Central memory CD8-positive, alpha-beta T cell (primary cell): ENCODE results near the gene KLHDC8B.

ENCODE experiments used
- ATAC-seq: fragments of 150-1000 bp; cut with Tn5 transposase; replicated peaks from 2 replicates; pipeline ENCODE4 v1.10.0; 2022; ENCODE audit warnings: mild to moderate bottlenecking, moderate FRiP score, moderate number of reproducible peaks; ENCODE audit not compliant: poor library complexity, severe bottlenecking; ENCODE audit errors: extremely low read depth
- DNase-seq, 2 donors: peaks; one replicate each; pipeline ENCODE4 v3.0.0; 2021; ENCODE audit warnings: low spot score in 2 of 2
- H3K27ac Mint-ChIP-seq: one replicate; pipeline ENCODE4 v1.8.0; 2022; ENCODE audit warnings: low read depth, mild to moderate bottlenecking, moderate library complexity, mixed read lengths
- H3K27me3 Mint-ChIP-seq: one replicate; pipeline ENCODE4 v1.8.0; 2022; ENCODE audit warnings: mixed read lengths
- H3K36me3 Mint-ChIP-seq: one replicate; pipeline ENCODE4 v1.8.0; 2022; ENCODE audit warnings: mild to moderate bottlenecking, moderate library complexity, mixed read lengths; ENCODE audit not compliant: insufficient read depth
- H3K4me1 Mint-ChIP-seq: one replicate; pipeline ENCODE4 v1.8.0; 2022; ENCODE audit warnings: mixed read lengths
- H3K4me3 Mint-ChIP-seq: one replicate; pipeline ENCODE4 v1.8.0; 2022; ENCODE audit warnings: mild to moderate bottlenecking, moderate library complexity, mixed read lengths
- H3K9me3 Mint-ChIP-seq: one replicate; pipeline ENCODE4 v1.8.0; 2022; ENCODE audit warnings: mixed read lengths

Gene KLHDC8B

DNA sequence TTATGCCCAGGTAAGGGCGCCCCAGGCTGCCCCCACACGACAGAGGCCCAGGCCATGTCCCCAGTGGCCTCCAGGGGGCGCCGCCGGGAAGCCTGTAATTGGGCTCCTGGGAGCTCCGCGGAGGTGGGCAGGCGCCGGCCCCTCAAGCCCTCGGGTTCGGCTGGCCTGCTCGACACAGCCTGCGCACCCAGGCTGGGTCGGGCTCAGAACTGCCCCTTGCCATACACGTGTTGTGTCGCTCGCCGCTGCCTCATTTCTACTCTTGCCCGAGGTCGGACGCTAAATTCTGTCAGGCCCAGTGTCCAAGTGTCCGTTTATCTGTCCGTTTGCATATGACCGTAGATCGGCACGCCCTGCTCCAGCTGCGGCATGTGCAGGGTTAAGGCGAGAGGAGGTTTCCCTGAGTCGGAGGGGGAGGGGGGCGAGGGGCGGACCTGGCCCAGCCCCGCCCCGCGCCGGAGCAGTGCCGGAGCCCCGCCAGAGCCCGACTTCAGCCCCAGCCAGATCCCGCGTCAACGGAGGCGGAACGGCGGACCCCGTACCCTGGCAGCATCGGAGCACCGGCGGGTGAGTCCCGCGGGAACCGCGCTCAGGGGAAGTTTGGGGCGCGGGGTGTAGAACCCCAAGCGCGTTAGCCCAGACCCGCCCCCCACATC, at the start of gene KLHDC8B:
Gene KLHDC8B (plus strand): TSS at position 480 of the 656 bp plus-strand sequence. CDS start 1,172 bp downstream, outside the sequence.
- DNase-seq (peak; percentile 68 to 83), ATAC-seq (peak; percentile 81)
- Mint-ChIP-seq H3K27me3 (no peaks in the 10 kb centered on the region), H3K27ac (no peak within 1 kb of the TSS), H3K4me3 (peak within 1 kb of the TSS; percentile 78), H3K36me3 (peaks cover 6% of the 10 kb centered on the region), H3K4me1 (peaks cover 12% of the 10 kb centered on the region), H3K9me3 (no peaks in the 10 kb centered on the region)

GRCh38 chr3:49122022-49122421, 49.4 kb upstream of the KLHDC8B start:
- DNase-seq: no peak
- H3K36me3 Mint-ChIP-seq: peaks cover 24% of the 10 kb centered on the region

GRCh38 chr3:49122451-49122850, 48.9 kb upstream of the KLHDC8B start:
- Mint-ChIP-seq H3K9me3 (no peaks in the 10 kb centered on the region), H3K4me1 (peaks cover 20% of the 10 kb centered on the region), H3K27ac (no peak overlapping the region), H3K27me3 (no peaks in the 10 kb centered on the region), H3K36me3 (peaks cover 23% of the 10 kb centered on the region), H3K4me3 (no peak overlapping the region)
- no peak for ATAC-seq
- no peak for DNase-seq

More at GRCh38 chr3:49122022-49122421, 49.4 kb upstream of the KLHDC8B start:
- ATAC-seq: no peak
- peak overlapping the region; percentile 89 for H3K27ac Mint-ChIP-seq
- H3K27me3 Mint-ChIP-seq: no peaks in the 10 kb centered on the region
- H3K4me3 Mint-ChIP-seq: peak overlapping the region; percentile 81
- H3K4me1 Mint-ChIP-seq: peaks cover 20% of the 10 kb centered on the region
- H3K9me3 Mint-ChIP-seq: no peaks in the 10 kb centered on the region

DNA sequence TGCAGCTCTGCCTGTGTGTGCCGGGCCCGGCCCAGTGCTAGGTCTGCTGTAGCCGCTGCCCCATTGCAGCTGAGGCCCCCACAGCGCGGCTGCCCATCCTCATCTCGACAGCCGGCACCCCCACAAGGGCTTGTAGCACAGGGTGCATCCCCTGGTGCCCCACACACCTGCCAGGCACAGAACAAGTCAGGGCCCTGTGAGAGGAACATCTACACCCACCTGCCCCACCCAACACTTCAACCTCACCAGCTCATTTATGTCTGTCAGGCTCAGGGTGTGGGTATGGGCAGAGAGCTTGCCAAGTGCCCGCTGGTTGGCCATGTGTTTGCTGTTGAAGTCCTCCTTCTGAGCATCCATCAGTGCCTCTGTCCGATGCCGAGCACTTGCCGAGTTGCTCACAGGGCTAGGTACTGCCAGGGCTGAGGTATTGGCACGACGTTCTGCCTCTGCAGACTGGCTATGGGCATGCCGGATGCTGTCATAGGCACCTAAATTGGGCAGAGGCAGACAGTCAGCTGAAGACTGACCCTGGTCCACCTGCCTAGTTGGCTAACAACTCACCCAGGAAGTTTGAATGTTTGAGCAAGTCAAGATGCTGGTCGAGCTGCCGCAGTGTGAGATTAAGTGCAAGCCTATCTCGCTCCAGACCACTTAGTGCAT, 48.4 kb upstream of the KLHDC8B start:
- DNase-seq: no peak
- Mint-ChIP-seq H3K4me3 (no peak overlapping the region), H3K9me3 (no peaks in the 10 kb centered on the region), H3K27me3 (no peaks in the 10 kb centered on the region), H3K36me3 (peaks cover 19% of the 10 kb centered on the region), H3K4me1 (peaks cover 20% of the 10 kb centered on the region), H3K27ac (no peak overlapping the region)
- ATAC-seq: no peak

- ATAC-seq (no peak), DNase-seq (no peak)
- Mint-ChIP-seq H3K4me3 (no peak overlapping the region), H3K27ac (no peak overlapping the region), H3K36me3 (peaks cover 14% of the 10 kb centered on the region), H3K9me3 (no peaks in the 10 kb centered on the region), H3K27me3 (no peaks in the 10 kb centered on the region), H3K4me1 (peaks cover 20% of the 10 kb centered on the region)
Observed at GRCh38 chr3:49123687-49124086, 47.7 kb upstream of the KLHDC8B start.

- DNase-seq (no peak), ATAC-seq (no peak)
- H3K9me3 Mint-ChIP-seq: no peaks in the 10 kb centered on the region
- no peaks in the 10 kb centered on the region for H3K27me3 Mint-ChIP-seq
- H3K4me1 Mint-ChIP-seq: peaks cover 16% of the 10 kb centered on the region
- H3K27ac Mint-ChIP-seq: no peak overlapping the region
- H3K36me3 Mint-ChIP-seq: peaks cover 11% of the 10 kb centered on the region
- H3K4me3 Mint-ChIP-seq: no peak overlapping the region
Observed at GRCh38 chr3:49124203-49124602, 47.2 kb upstream of the KLHDC8B start.

DNA sequence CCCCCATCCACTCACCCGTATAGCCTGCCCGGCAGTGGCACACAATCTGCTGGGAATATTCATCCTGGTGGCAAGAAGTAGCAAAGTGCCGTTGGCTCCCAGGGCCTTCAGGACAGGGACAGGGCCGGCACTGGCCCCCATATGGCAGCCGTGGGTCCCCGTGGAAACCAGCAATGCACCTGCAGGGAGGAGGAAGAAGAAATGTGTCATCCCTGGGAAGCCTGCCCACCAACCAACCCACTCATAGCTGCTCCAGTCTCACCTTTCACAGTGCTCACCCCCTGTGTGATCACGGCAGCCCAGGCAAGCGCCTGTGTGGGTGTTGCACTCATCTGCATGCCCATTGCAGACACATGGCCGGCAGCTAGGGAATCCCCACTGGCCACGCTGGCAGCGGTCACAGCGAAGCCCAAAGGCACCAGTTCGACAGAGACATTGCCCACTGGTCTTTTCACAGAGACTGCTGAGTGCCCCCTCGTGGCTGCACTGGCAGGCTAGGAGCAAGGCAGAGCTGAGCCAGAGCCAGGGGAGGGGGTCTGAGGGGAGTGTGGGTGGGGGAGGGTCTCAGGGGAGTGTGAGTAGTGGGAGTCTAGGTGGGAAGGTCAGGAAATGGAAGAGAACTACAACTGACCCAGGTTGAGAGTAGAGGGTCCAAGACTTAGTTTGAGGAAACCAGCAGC, 46.3 kb upstream of the KLHDC8B start:
- no peak for ATAC-seq
- H3K36me3 Mint-ChIP-seq: peaks cover 3% of the 10 kb centered on the region
- no peak for DNase-seq
- H3K27me3 Mint-ChIP-seq: no peaks in the 10 kb centered on the region
- H3K27ac Mint-ChIP-seq: no peak overlapping the region
- no peaks in the 10 kb centered on the region for H3K9me3 Mint-ChIP-seq
- peaks cover 6% of the 10 kb centered on the region for H3K4me1 Mint-ChIP-seq
- no peak overlapping the region for H3K4me3 Mint-ChIP-seq

GRCh38 chr3:49131040-49131439, 40.4 kb upstream of the KLHDC8B start:
- ATAC-seq: no peak
- Mint-ChIP-seq H3K4me1 (no peaks in the 10 kb centered on the region), H3K9me3 (no peaks in the 10 kb centered on the region), H3K27me3 (peaks cover 9% of the 10 kb centered on the region), H3K36me3 (no peaks in the 10 kb centered on the region), H3K27ac (no peak overlapping the region), H3K4me3 (no peak overlapping the region)
- DNase-seq: no peak

GRCh38 chr3:49131576-49131975, 39.8 kb upstream of the KLHDC8B start:
- no peak for ATAC-seq
- no peaks in the 10 kb centered on the region for H3K36me3 Mint-ChIP-seq
- peaks cover 9% of the 10 kb centered on the region for H3K27me3 Mint-ChIP-seq
- DNase-seq: no peak
- no peak overlapping the region for H3K27ac Mint-ChIP-seq
- no peaks in the 10 kb centered on the region for H3K4me1 Mint-ChIP-seq
- no peaks in the 10 kb centered on the region for H3K9me3 Mint-ChIP-seq
- H3K4me3 Mint-ChIP-seq: no peak overlapping the region

GRCh38 chr3:49132073-49132436, 39.3 kb upstream of the KLHDC8B start:
- ATAC-seq: no peak
- Mint-ChIP-seq H3K4me1 (no peaks in the 10 kb centered on the region), H3K27ac (no peak overlapping the region), H3K4me3 (no peak overlapping the region), H3K9me3 (no peaks in the 10 kb centered on the region), H3K27me3 (peaks cover 9% of the 10 kb centered on the region), H3K36me3 (no peaks in the 10 kb centered on the region)
- no peak for DNase-seq

DNA sequence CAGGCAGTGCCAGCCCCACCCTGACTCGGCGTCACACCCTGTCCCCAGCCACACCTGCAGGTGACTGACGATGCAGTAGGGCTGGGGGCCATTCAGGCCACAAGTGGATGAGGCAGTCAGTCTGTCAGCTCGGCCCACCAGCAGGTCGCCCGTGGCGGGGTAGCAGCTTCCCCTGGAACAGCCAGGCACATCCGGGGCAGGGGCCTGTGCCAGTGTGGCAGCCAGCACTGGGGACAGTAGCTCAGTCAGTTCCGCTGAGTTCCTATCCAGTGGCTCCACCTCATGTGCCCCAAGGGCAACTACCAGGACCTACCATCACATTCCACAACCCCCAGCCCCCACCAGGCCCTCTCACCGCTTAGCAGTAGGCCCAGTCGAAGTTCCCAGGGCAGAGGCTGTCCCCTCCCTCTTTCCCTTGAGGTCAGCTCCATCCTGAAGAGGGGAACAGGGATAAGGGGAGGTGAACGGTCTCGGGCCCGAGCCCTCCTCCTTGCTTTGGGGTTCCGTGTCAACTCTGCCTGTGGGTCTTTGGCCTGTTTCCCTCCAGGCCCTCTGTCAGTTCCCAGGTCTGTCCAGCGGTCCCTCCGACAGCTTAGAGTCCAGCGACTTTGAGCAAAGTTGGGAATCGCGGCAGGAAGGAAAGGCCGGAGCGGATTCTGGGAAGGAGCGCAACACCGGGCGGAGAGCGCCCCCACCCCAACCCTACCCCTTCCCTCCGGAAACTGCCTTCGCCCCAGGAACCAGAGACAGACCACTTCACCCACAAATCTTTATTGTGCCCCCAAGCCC, 38.8 kb upstream of the KLHDC8B start, which contains the start of gene LAMB2:
Gene LAMB2 (minus strand): TSS at position 614 of the 789 bp plus-strand sequence. CDS start 183 bp downstream, at position 431.
- peaks cover 14% of the 10 kb centered on the region for H3K27me3 Mint-ChIP-seq
- no peak within 1 kb of the TSS for H3K4me3 Mint-ChIP-seq
- H3K4me1 Mint-ChIP-seq: no peaks in the 10 kb centered on the region
- DNase-seq (no peak), ATAC-seq (no peak)
- no peaks in the 10 kb centered on the region for H3K9me3 Mint-ChIP-seq
- H3K27ac Mint-ChIP-seq: no peak within 1 kb of the TSS
- H3K36me3 Mint-ChIP-seq: no peaks in the 10 kb centered on the region

DNA sequence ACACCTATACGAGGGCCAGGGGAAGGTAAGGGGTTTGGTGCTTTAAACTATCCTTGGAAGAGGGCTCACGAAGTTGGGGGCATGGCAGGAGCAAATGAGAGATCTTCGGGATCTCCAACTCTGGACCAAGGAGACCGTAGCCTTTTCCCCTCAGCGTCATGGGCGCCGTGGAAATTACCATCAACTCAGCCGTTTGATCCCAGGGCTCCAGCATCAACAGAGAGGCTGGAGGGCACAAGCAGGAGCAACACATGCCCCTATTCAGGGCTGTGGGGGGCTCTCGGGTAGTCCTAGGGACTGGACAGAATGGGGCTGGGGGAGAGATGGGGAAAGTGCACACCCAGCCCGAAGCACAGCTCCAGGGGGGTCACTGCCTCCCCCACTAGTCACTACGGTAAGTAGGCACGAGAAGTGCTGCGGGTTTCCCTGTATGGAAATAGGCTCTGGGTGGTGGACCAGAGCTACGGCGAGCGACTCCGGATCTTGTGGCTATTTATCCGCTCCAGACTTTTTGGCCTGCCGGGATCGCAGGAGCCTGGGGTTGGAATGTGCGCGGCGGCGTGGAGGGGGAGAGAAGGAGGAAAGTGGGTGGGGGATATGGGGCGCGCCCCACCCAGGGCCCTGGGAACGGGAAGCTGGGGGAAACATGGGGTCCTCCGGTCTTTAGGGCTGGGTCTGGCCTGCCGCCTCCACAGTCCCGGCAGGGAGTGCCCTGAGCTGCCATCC, 38.0 kb upstream of the KLHDC8B start:
- no peak for DNase-seq
- H3K27ac Mint-ChIP-seq: no peak overlapping the region
- H3K27me3 Mint-ChIP-seq: peaks cover 17% of the 10 kb centered on the region
- no peak overlapping the region for H3K4me3 Mint-ChIP-seq
- no peaks in the 10 kb centered on the region for H3K9me3 Mint-ChIP-seq
- H3K36me3 Mint-ChIP-seq: no peaks in the 10 kb centered on the region
- no peaks in the 10 kb centered on the region for H3K4me1 Mint-ChIP-seq
- no peak for ATAC-seq
